Brain microvascular endothelial cell (primary cell): ENCODE results near the gene RAC3.

Experiments
- DNase-seq: peaks from one replicate; pipeline ENCODE4 v3.0.0-alpha.2; 2020
- H3K27ac ChIP-seq: fragments of 250-450 bp; sonication (Bioruptor Pico); 2 replicates; pipeline ENCODE4 v1.5.1; 2020; ENCODE audit warnings: mild to moderate bottlenecking, moderate library complexity
- H3K27me3 ChIP-seq: fragments of 250-450 bp; sonication (Bioruptor Pico); replicated peaks from 2 replicates; pipeline ENCODE4 v1.5.1; 2020; ENCODE audit warnings: mild to moderate bottlenecking
- H3K36me3 ChIP-seq: fragments of 250-450 bp; sonication (Bioruptor Pico); replicated peaks from 2 replicates; pipeline ENCODE4 v1.5.1; 2020; ENCODE audit warnings: mild to moderate bottlenecking
- H3K4me3 ChIP-seq: 2 replicates; pipeline ENCODE4 v1.5.1; 2011; ENCODE audit warnings: low read depth, mild to moderate bottlenecking, control low read depth, low read length, moderate library complexity
- CTCF ChIP-seq: IDR thresholded peaks from 2 replicates; pipeline ENCODE4 v1.5.1; 2011; ENCODE audit warnings: low read depth, mild to moderate bottlenecking, moderate library complexity, low read length, control low read depth, inconsistent platforms; ENCODE audit errors: missing control alignments
- in situ Hi-C: cut with HindIII; loops from 2 replicates; pipeline ENCODE4 v1.10.0; 2017; ENCODE audit warnings: low sequenced_read_pairs, low pct_ligation_motif_present

The RAC3 gene

GRCh38 chr17:82031303-82031884 lies at the start of gene RAC3:
RAC3 (plus strand) TSS chr17:82031678; CDS start chr17:82031762, 84 bp downstream.
- Histone ChIP-seq H3K4me3 (peak within 1 kb of the TSS; percentile 59), H3K27me3 (no peaks in the 10 kb centered on the region), H3K36me3 (no peaks in the 10 kb centered on the region), H3K27ac (no peak within 1 kb of the TSS)
- in situ Hi-C loops: loop anchor here (10.0 kb wide), 1 partner anchor 57 kb away; the partner anchor contains the start of gene ASPSCR1
- TF ChIP-seq CTCF: no peak
- no peak for DNase-seq

- Histone ChIP-seq H3K4me3 (no peak overlapping the region), H3K27me3 (no peaks in the 10 kb centered on the region), H3K36me3 (peaks cover 13% of the 10 kb centered on the region), H3K27ac (no peak overlapping the region)
- in situ Hi-C loops: no loop called here
- no peak for DNase-seq
- TF ChIP-seq CTCF: no peak
Measured at GRCh38 chr17:81983011-81983638, 48.4 kb upstream of the RAC3 start.

GRCh38 chr17:81983639-81984373 lies 47.7 kb upstream of the RAC3 start:
- H3K36me3 ChIP-seq: peaks cover 13% of the 10 kb centered on the region
- no peaks in the 10 kb centered on the region for H3K27me3 ChIP-seq
- no peak overlapping the region for H3K27ac ChIP-seq
- DNase-seq: no peak
- no peak for TF ChIP-seq CTCF
- in situ Hi-C loops: no loop called here
- H3K4me3 ChIP-seq: no peak overlapping the region

GRCh38 chr17:81984773-81985410 lies 46.6 kb upstream of the RAC3 start:
- H3K4me3 ChIP-seq: no peak overlapping the region
- no peak for DNase-seq
- H3K27me3 ChIP-seq: no peaks in the 10 kb centered on the region
- peaks cover 13% of the 10 kb centered on the region for H3K36me3 ChIP-seq
- H3K27ac ChIP-seq: no peak overlapping the region
- no peak for TF ChIP-seq CTCF
- in situ Hi-C loops: no loop called here

GRCh38 chr17:81986606-81987005 lies 44.9 kb upstream of the RAC3 start:
- no peak for DNase-seq
- H3K36me3 ChIP-seq: peaks cover 13% of the 10 kb centered on the region
- no peaks in the 10 kb centered on the region for H3K27me3 ChIP-seq
- no peak overlapping the region for H3K27ac ChIP-seq
- in situ Hi-C loops: no loop called here
- H3K4me3 ChIP-seq: no peak overlapping the region
- no peak for TF ChIP-seq CTCF
